Lung (tissue), 12 donors: ENCODE data around the gene COL17A1. TPM values are rescaled to one million over a fixed set of nuclear protein-coding genes. Genes with fewer than 3 reads are reported as not detected.

Source experiments
- ATAC-seq: fragments of 200-7000 bp; cut with Tn5 transposase; one replicate; pipeline ENCODE4 v1.9.1; 2020; ENCODE audit warnings: moderate number of reproducible peaks; ENCODE audit not compliant: insufficient read depth, low FRiP score
- DNase-seq, 3 donors: peaks; one replicate each; pipeline ENCODE4 v3.0.0-alpha.2; 2013 to 2017
- H3K27ac ChIP-seq, 2 donors: one replicate each; pipeline ENCODE4 v1.5.1; 2013; ENCODE audit warnings: mild to moderate bottlenecking in 2 of 2, moderate library complexity in 2 of 2, control low read depth in 1 of 2, inconsistent platforms in 1 of 2, low read depth in 1 of 2, low read length in 1 of 2
- H3K27me3 ChIP-seq, 3 donors: one replicate each; pipeline ENCODE4 v1.5.1; 2013; ENCODE audit warnings: low read length in 2 of 3; ENCODE audit not compliant: control insufficient read depth in 3 of 3, insufficient read depth in 3 of 3
- H3K36me3 ChIP-seq, 4 donors: one replicate each; pipeline ENCODE4 v1.5.1; 2013; ENCODE audit warnings: low read length in 4 of 4, mild to moderate bottlenecking in 1 of 4, moderate library complexity in 1 of 4; ENCODE audit not compliant: control insufficient read depth in 4 of 4, insufficient read depth in 4 of 4
- H3K4me1 ChIP-seq, 5 donors: one replicate each; pipeline ENCODE4 v1.5.1; 2013; ENCODE audit warnings: low read length in 5 of 5, mild to moderate bottlenecking in 2 of 5, moderate library complexity in 1 of 5; ENCODE audit not compliant: control insufficient read depth in 5 of 5, insufficient read depth in 5 of 5
- H3K4me3 ChIP-seq: one replicate; pipeline ENCODE4 v1.5.1; 2013; ENCODE audit warnings: mild to moderate bottlenecking, control low read depth, moderate library complexity
- H3K9ac ChIP-seq, 2 donors: one replicate each; pipeline ENCODE4 v1.5.1; 2013; ENCODE audit warnings: low read length in 2 of 2, control low read depth in 1 of 2; ENCODE audit not compliant: insufficient read depth in 1 of 2
- H3K9me3 ChIP-seq, 4 donors: one replicate each; pipeline ENCODE4 v1.5.1; 2013; ENCODE audit warnings: low read length in 3 of 4, mild to moderate bottlenecking in 1 of 4, moderate library complexity in 1 of 4; ENCODE audit not compliant: control insufficient read depth in 4 of 4, insufficient read depth in 3 of 4
- CTCF ChIP-seq: IDR thresholded peaks from 2 replicates; pipeline ENCODE4 v1.5.1; 2012; ENCODE audit warnings: mild to moderate bottlenecking; ENCODE audit errors: control extremely low read depth, extremely low read depth
- WGBS, 2 donors: extraction: QIAGEN DNeasy Blood & Tissue Kit; methylation state at CpG; one replicate each; pipeline ENCODE4 v1.1.7; 2013; 5-methylcytosine and 5-hydroxymethylcytosine counted together
- polyA plus RNA-seq, 2 donors: library from polyadenylated mRNA; stranded (reverse); fragments of 200-250 nt; gene quantifications; one replicate each; pipeline ENCODE4 v1.2.1, GENCODE V29; 2013
- total RNA-seq, 2 donors: library from RNA; depleted of rRNA in 1 of 2; stranded (reverse); fragments of >200 nt in 1 of 2; gene quantifications; one replicate each; pipeline ENCODE4 v1.2.1, GENCODE V29; 2014 to 2021
- donor health status: control.
- donor health status: control.
- donor health status: Bipolar disorder and iron deficiency.
- donor health status: healthy.
- donor health status: DM: yes; HTN: yes; CAD: no.

Gene COL17A1
- total and polyA plus RNA-seq, 4 donors: 0.92 to 2.5 (median 2.2) TPM

DNA sequence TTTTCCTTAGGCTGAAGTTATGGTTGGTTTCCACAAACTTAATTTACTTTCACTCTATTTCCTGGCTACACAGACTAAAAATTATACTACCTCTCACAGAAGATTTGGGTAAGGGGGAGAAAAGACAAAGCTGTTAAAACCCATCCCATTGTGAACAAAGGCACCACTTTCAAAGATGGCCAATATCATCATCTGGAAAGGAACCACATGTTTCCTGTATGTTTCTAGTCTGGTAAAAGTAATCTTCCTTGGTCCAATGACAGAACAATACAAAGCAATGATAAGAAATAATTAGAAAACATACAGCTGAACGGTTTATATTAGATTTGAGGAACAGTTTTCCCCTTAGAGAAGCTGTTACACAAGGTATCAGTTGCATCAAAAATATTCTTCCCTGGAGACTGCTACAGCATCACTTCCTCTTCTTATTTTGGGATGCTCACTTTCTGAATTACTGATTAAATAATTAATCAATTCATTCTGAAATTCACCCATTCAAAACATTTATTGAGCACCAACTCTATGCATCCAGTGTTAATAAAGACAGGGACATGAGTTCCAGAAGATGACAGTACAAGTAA is 27.8 kb upstream of the COL17A1 start:
- TF ChIP-seq CTCF: no peak
- Histone ChIP-seq H3K4me3 (no peak overlapping the region), H3K9me3 (no peaks in the 10 kb centered on the region), H3K4me1 (no peaks in the 10 kb centered on the region), H3K27ac (no peak overlapping the region), H3K9ac (no peak overlapping the region), H3K36me3 (no peaks in the 10 kb centered on the region), H3K27me3 (peaks cover 0 to 3% (median 0%) of the 10 kb centered on the region in 3 donors)
- DNase-seq: no peak
- 9 to 27% methylated on average over 1 of the region's 1 CpG for WGBS, 2 donors
- no peak for ATAC-seq

GRCh38 chr10:104109908-104110662 is 24.4 kb upstream of the COL17A1 start:
- Histone ChIP-seq H3K27ac (no peak overlapping the region), H3K9ac (no peak overlapping the region), H3K36me3 (no peaks in the 10 kb centered on the region), H3K4me1 (no peaks in the 10 kb centered on the region), H3K4me3 (no peak overlapping the region), H3K9me3 (no peaks in the 10 kb centered on the region), H3K27me3 (peaks cover 0 to 3% (median 0%) of the 10 kb centered on the region in 3 donors)
- no peak for TF ChIP-seq CTCF
- 83 to 91% methylated on average over 3 of the region's 3 CpGs for WGBS, 2 donors
- DNase-seq (no peak), ATAC-seq (no peak)

DNA sequence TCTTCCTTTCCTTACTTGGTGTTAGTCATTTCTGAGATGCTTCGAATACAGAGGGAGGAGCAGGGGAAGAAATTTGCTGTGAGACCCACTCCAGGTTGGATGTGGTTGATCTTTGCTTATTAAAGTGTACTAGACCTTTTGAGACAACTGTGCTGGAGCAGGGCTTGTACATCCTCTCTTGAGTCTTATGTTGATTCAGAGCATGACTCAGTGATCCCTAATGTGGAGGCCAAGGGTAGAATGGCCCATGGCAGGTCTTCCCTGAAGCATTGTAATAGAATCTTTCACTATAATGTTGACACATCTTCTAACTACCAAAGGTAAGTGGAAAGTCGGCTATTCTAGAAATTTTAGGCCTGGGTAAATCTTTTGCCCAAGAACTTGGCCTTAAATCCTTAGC is 19.2 kb upstream of the COL17A1 start:
- no peak overlapping the region for H3K27ac ChIP-seq
- H3K9me3 ChIP-seq: no peaks in the 10 kb centered on the region
- no peak overlapping the region for H3K9ac ChIP-seq
- H3K36me3 ChIP-seq: no peaks in the 10 kb centered on the region
- H3K27me3 ChIP-seq: no peaks in the 10 kb centered on the region
- 95 to 97% methylated on average over 2 of the region's 2 CpGs for whole genome bisulfite sequencing, 2 donors
- no peak for TF ChIP-seq CTCF
- ATAC-seq (no peak), DNase-seq (no peak)
- no peaks in the 10 kb centered on the region for H3K4me1 ChIP-seq
- no peak overlapping the region for H3K4me3 ChIP-seq
